Activated CD4-positive, alpha-beta T cell treated with anti-CD3 and anti-CD28 coated beads, Interleukin-2, amount 50 U/mL, for 16 hours (primary cell): ENCODE measurements around the gene CD9.
A peak's percentile ranks its signal among the peaks of the same experiment; 100 is the strongest.

Experiments used
- DNase-seq: peaks from one replicate; pipeline ENCODE4 v3.0.0-alpha.2; 2020

Gene CD9

GRCh38 chr12:6222078-6222654 is 22.0 kb downstream of the CD9 start:
- no peak for DNase-seq

- DNase-seq: no peak
Measured at GRCh38 chr12:6223545-6223944, 23.3 kb downstream of the CD9 start.

GRCh38 chr12:6224550-6224949 is 24.4 kb downstream of the CD9 start:
- no peak for DNase-seq

GRCh38 chr12:6225630-6226001 is 25.4 kb downstream of the CD9 start:
- no peak for DNase-seq

GRCh38 chr12:6226002-6226678 is 25.9 kb downstream of the CD9 start:
- no peak for DNase-seq

GRCh38 chr12:6226679-6227051 is 26.5 kb downstream of the CD9 start:
- DNase-seq: no peak

- DNase-seq: no peak
Measured at GRCh38 chr12:6228535-6229223, 28.5 kb downstream of the CD9 start.

- no peak for DNase-seq
Measured at GRCh38 chr12:6229224-6230218, 29.3 kb downstream of the CD9 start.

GRCh38 chr12:6230321-6231110 is 30.3 kb downstream of the CD9 start:
- DNase-seq: peak; percentile 79

- no peak for DNase-seq
Measured at GRCh38 chr12:6231359-6232268, 31.4 kb downstream of the CD9 start.

- no peak for DNase-seq
Measured at GRCh38 chr12:6233121-6233971, 33.1 kb downstream of the CD9 start.

GRCh38 chr12:6234214-6234613 is 34.0 kb downstream of the CD9 start:
- no peak for DNase-seq

- no peak for DNase-seq
Measured at GRCh38 chr12:6234906-6235305, 34.7 kb downstream of the CD9 start.

- DNase-seq: no peak
Measured at GRCh38 chr12:6235499-6235898, 35.3 kb downstream of the CD9 start.

GRCh38 chr12:6235906-6236640 is 35.9 kb downstream of the CD9 start:
- no peak for DNase-seq

- DNase-seq: no peak
Measured at GRCh38 chr12:6236641-6236940, 36.4 kb downstream of the CD9 start.

GRCh38 chr12:6237830-6238229 is 37.6 kb downstream of the CD9 start:
- DNase-seq: no peak

- DNase-seq: no peak
Measured at GRCh38 chr12:6238875-6239274, 38.7 kb downstream of the CD9 start.

- no peak for DNase-seq
Measured at GRCh38 chr12:6241495-6241894, 41.3 kb downstream of the CD9 start.

- DNase-seq: no peak
Measured at GRCh38 chr12:6249580-6249979, 49.4 kb downstream of the CD9 start.
